ENCODE results near the gene REXO2.

DNA sequence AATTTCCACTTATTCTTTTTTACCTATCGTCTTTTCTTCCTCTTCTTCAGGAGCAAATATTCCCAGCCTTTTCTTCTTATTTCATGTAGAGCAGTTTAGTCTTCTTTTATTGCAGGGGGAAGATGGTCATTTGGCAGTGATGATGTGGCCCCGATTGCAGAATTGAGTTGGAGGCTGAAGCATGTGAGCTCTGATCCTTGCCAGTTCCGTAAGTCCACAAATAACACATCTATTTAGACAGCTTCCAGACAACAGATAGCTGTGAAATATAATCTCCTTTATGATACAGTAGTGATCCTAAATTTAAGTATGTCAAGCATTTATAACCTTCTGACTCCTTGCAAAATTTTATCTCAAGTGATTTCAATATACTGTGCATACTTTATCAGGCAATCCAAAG is 27.5 kb downstream of the REXO2 start:
- TF ChIP-seq, protein P1, sequence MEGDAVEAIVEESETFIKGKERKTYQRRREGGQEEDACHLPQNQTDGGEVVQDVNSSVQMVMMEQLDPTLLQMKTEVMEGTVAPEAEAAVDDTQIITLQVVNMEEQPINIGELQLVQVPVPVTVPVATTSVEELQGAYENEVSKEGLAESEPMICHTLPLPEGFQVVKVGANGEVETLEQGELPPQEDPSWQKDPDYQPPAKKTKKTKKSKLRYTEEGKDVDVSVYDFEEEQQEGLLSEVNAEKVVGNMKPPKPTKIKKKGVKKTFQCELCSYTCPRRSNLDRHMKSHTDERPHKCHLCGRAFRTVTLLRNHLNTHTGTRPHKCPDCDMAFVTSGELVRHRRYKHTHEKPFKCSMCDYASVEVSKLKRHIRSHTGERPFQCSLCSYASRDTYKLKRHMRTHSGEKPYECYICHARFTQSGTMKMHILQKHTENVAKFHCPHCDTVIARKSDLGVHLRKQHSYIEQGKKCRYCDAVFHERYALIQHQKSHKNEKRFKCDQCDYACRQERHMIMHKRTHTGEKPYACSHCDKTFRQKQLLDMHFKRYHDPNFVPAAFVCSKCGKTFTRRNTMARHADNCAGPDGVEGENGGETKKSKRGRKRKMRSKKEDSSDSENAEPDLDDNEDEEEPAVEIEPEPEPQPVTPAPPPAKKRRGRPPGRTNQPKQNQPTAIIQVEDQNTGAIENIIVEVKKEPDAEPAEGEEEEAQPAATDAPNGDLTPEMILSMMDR (IDR thresholded peaks at IDR 0.05), result no peak
- no peak for TF ChIP-seq POLR2A (IDR thresholded peaks at IDR 0.05)

All from gastroesophageal sphincter (tissue), 3 donors.